ENCODE measurements around the gene NR2F1-AS1. TPM values are rescaled to one million over a fixed set of nuclear protein-coding genes. Genes with fewer than 3 reads are reported as not detected.

NR2F1-AS1 gene
- total and polyA plus RNA-seq, 9 donors = 1.7 to 4.4 (median 3.8) TPM

DNA sequence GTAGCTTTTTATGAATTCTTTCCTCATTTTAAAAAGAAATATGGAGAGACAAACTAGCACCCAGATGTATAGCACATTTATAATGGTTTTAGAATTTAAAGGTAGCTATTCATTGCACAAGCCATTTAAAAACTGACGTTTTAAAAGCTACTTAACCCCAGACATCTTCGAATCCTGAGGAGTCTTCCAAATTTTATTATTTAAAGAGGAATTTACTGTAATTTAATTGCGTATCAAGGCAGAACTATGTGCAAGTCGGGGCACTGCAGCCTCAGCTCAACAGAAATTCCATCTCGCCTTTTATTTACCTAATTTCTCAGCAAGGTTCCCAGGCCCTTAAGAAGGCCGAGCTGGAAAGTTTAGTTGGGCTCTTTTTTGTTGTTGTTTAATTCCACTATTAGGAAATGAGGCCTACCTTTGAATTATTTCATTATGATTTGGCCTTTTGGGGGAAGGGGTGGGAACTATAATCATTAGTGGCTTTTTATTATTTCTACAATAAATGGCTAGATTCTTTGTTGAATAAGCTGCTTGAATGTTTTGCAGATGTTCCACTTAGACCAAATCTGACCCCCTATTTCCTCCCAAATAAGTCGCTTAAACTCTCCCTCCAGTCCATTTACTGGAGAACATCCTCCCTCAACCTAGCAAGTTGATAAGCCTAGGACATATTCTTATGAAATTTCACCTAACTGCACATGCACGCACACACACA, 22.2 kb upstream of the NR2F1-AS1 start:
- H3K4me1 ChIP-seq (ENCODE audit: control insufficient read depth, insufficient read depth, low read length) = peaks cover 11% of the 10 kb centered on the region

DNA sequence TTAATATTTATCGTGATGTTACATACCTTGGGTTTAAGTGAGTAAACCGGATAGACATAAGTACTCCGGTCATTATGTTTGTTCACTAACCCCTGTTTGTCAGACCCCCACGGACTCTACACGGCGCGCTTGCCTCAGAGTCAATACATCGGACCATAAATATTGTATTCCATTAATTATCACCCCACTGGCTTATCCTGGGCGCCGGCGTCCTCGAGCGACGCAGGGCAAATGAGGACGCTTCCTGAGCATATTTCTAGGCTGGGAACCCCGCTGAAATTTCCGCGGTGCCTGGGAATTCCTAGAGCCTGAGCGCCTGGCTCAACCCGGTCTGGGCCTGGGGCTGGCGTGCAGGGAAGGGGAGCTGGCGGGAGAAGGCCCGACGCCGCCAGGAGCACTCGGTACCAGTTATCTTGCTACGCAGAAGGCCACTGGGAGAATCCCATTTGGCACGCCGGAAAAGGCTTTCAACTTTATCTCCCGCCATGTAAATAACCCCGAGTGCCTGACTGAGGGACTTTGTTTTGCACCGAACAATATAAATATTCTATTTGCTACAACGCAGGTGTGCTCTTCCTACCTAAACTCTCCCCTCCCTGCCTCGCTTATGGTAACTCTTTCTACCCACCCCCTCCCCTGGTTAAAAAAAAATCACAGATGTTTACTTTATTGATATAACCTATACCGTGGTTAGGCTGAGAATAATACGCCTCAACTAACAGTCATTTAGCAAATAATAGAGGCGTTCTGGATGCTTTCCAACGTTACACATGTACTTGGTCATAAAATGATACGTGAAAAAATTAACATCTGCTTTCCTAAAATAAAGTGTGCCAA, 21.4 kb upstream of the NR2F1-AS1 start:
- Histone ChIP-seq H3K27me3 (ENCODE audit: control insufficient read depth, insufficient read depth, low read length) (peaks cover 77% of the 10 kb centered on the region), H3K4me1 (ENCODE audit: control insufficient read depth, insufficient read depth, low read length) (peaks cover 11% of the 10 kb centered on the region), H3K4me3 (ENCODE audit: low read length) (no peak overlapping the region), H3K9me3 (replicated peaks; ENCODE audit: control insufficient read depth, low read depth, low read length) (no peaks in the 10 kb centered on the region), H3K36me3 (ENCODE audit: control insufficient read depth, insufficient read depth, low read length) (no peaks in the 10 kb centered on the region), H3K27ac (ENCODE audit: low read length) (no peak overlapping the region)
- WGBS (ENCODE audit: insufficient coverage) = 25% methylated on average over 30 of the region's 39 CpGs
- no peak for DNase-seq

More for the DNA sequence above, 22.2 kb upstream of the NR2F1-AS1 start:
- no peak for DNase-seq
- Histone ChIP-seq H3K27ac (ENCODE audit: low read length) (no peak overlapping the region), H3K4me3 (ENCODE audit: low read length) (no peak overlapping the region), H3K36me3 (ENCODE audit: control insufficient read depth, insufficient read depth, low read length) (no peaks in the 10 kb centered on the region), H3K9me3 (replicated peaks; ENCODE audit: control insufficient read depth, low read depth, low read length) (no peaks in the 10 kb centered on the region), H3K27me3 (ENCODE audit: control insufficient read depth, insufficient read depth, low read length) (peaks cover 77% of the 10 kb centered on the region)
- no CpG with 5 or more reads among the region's 8 CpGs for WGBS (ENCODE audit: insufficient coverage)

DNA sequence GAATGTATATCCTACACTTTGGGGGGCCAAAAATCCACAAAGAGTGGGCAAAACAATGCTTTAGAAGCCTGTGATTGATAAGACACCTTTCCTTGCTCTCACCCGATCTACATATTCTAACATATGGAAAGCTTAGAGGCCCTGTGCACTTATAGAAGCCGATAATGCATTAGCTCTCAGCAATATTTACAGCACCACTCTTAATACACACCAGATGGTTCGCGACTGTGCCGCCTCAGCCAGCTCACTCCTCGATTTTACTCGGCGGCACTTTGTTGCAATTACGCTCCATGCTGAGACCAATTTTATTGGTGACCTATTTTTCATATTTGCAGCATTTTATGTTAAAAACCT, 20.8 kb upstream of the NR2F1-AS1 start:
- WGBS (ENCODE audit: insufficient coverage) = 28% methylated on average over 8 of the region's 9 CpGs
- Histone ChIP-seq H3K27ac (ENCODE audit: low read length) (no peak overlapping the region), H3K36me3 (ENCODE audit: control insufficient read depth, insufficient read depth, low read length) (no peaks in the 10 kb centered on the region), H3K4me1 (ENCODE audit: control insufficient read depth, insufficient read depth, low read length) (peaks cover 12% of the 10 kb centered on the region), H3K27me3 (ENCODE audit: control insufficient read depth, insufficient read depth, low read length) (peaks cover 80% of the 10 kb centered on the region), H3K4me3 (ENCODE audit: low read length) (no peak overlapping the region), H3K9me3 (replicated peaks; ENCODE audit: control insufficient read depth, low read depth, low read length) (no peaks in the 10 kb centered on the region)
- DNase-seq = no peak

DNA sequence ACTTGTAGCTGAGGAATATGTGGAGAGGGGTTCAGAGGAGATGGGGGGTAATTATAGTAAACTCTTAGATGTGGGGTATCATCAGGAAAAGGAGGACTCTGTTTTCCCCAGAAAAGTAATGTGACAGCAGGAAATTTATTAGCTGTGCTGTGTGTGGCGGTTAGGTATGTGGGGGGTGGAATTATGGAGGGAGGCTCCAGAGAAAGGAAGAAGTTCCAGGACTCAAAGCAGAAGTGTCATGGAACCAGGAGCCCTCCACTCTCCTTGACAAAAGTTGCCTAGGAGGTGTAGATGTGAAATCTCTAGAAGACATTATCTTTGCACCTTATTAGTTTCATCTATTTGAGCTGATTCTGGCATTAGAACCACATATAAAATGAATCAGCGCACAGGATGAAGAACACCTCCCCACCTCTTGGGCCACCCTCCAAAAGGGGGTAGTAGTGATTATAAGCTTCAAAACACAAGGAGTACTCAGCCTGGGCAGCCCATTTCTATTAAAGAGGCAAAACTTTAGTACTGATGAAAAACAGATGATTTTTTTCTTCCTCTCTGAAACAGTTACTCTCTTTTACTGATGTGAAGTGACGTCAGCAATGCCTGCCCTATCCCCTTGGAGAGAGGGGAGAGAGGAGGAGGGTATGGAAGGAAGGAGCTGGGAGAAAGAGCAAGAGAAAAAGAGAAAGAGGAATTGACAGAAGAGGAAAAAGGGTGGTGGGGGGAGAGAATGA, 20.2 kb upstream of the NR2F1-AS1 start:
- Histone ChIP-seq H3K36me3 (ENCODE audit: control insufficient read depth, insufficient read depth, low read length) (no peaks in the 10 kb centered on the region), H3K9me3 (replicated peaks; ENCODE audit: control insufficient read depth, low read depth, low read length) (no peaks in the 10 kb centered on the region), H3K4me1 (ENCODE audit: control insufficient read depth, insufficient read depth, low read length) (peaks cover 16% of the 10 kb centered on the region), H3K27ac (ENCODE audit: low read length) (no peak overlapping the region), H3K27me3 (ENCODE audit: control insufficient read depth, insufficient read depth, low read length) (peaks cover 85% of the 10 kb centered on the region), H3K4me3 (ENCODE audit: low read length) (no peak overlapping the region)
- WGBS (ENCODE audit: insufficient coverage) = 57% methylated on average over 1 of the region's 3 CpGs
- no peak for DNase-seq

DNA sequence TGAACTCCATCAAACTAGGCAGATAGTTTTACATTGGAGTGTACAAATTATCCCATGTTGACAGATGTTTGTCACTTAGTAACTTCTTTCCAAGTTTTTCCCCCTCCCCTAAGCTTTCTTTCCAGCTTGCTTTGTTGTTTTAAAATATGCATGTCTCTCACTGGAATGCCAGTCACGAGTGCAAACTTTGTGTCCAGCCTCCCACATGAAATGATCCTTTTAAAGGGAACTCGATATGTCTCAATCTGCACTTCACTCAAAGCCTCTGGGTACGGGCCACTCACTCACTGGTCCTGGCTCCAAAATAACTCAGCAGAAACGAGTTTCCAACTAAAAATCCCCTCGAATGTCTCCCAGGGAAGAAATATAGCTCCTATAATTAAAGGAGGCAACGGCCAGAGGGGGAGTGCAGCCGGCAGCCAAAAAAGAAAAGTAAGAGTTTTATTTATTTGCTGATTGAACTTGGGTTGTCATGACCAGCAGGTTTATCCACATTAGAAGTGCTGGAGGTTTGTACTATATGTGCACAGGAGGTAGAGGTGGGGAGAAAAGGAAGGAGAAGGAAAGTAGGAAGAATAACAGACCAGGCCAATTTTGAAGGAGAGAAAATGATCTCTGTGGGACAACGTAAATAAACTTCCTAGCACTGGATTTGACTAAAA, 19.5 kb upstream of the NR2F1-AS1 start:
- Histone ChIP-seq H3K4me3 (ENCODE audit: low read length) (no peak overlapping the region), H3K4me1 (ENCODE audit: control insufficient read depth, insufficient read depth, low read length) (peaks cover 16% of the 10 kb centered on the region), H3K27ac (ENCODE audit: low read length) (no peak overlapping the region), H3K27me3 (ENCODE audit: control insufficient read depth, insufficient read depth, low read length) (peaks cover 85% of the 10 kb centered on the region), H3K36me3 (ENCODE audit: control insufficient read depth, insufficient read depth, low read length) (no peaks in the 10 kb centered on the region), H3K9me3 (replicated peaks; ENCODE audit: control insufficient read depth, low read depth, low read length) (no peaks in the 10 kb centered on the region)
- DNase-seq = no peak
- WGBS (ENCODE audit: insufficient coverage) = 28% methylated on average over 5 of the region's 8 CpGs

DNA sequence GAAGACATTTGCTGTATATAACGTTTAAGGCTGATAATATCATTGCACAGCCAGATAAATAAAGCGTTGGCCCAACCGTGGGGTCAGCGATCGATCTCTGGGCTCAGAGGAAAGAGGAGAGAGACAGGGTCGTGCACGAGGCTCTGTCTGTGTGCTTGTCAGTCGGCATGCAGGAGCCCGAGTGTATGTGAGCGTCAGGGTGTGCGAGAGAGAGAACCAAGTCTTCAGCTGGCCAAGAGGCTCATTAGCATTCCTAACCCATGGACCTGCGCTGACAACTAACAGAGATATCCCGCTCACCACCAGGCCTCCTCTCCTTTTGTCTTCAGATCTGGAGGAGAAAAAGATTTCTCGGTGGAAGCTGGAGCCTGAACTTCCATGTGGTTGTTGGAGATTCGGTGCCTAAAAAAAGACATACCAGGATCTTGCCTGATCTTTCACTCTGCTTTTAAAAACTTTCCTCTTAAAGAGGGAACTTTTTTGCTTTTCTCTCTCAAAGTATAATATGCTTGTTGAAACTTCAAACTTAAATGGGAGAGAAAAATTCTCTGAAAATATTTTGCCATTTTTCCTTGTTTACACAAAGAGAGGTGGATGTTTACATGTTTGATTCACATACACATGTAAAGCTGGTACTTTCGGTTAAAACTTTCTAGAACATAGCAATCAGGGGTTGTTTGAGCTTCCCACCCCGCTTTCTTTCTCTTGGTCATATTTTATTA, 18.5 kb upstream of the NR2F1-AS1 start:
- no peak overlapping the region for H3K4me3 ChIP-seq (ENCODE audit: low read length)
- H3K27ac ChIP-seq (ENCODE audit: low read length) = no peak overlapping the region
- peaks cover 89% of the 10 kb centered on the region for H3K27me3 ChIP-seq (ENCODE audit: control insufficient read depth, insufficient read depth, low read length)
- H3K4me1 ChIP-seq (ENCODE audit: control insufficient read depth, insufficient read depth, low read length) = peaks cover 16% of the 10 kb centered on the region
- H3K36me3 ChIP-seq (ENCODE audit: control insufficient read depth, insufficient read depth, low read length) = no peaks in the 10 kb centered on the region
- no peak for DNase-seq
- peaks cover 2% of the 10 kb centered on the region for H3K9me3 ChIP-seq (replicated peaks; ENCODE audit: control insufficient read depth, low read depth, low read length)
- WGBS (ENCODE audit: insufficient coverage) = 32% methylated on average over 5 of the region's 17 CpGs

DNA sequence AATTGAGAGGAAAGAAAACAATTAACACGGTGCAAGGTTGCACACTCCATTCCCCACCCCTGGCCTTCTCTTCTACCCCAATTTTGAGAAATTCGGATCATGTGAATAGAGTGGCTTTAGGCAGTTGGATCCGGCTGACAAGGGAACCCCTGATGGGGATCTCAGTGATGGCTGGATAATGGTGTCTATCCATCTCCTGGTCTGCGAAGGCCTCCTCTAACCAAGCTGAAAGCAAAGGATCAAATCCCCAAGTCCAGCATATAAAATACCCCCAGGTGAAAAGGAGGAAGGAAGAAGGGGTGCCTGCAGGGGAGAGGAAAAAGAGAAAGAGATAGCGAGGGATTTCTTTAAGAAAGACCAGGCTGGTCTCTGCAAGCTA, 18.0 kb upstream of the NR2F1-AS1 start:
- Histone ChIP-seq H3K4me1 (ENCODE audit: control insufficient read depth, insufficient read depth, low read length) (peaks cover 14% of the 10 kb centered on the region), H3K4me3 (ENCODE audit: low read length) (no peak overlapping the region), H3K27ac (ENCODE audit: low read length) (no peak overlapping the region), H3K36me3 (ENCODE audit: control insufficient read depth, insufficient read depth, low read length) (no peaks in the 10 kb centered on the region), H3K27me3 (ENCODE audit: control insufficient read depth, insufficient read depth, low read length) (peaks cover 84% of the 10 kb centered on the region), H3K9me3 (replicated peaks; ENCODE audit: control insufficient read depth, low read depth, low read length) (peaks cover 2% of the 10 kb centered on the region)
- 25% methylated on average over 1 of the region's 5 CpGs for WGBS (ENCODE audit: insufficient coverage)
- DNase-seq = no peak

DNA sequence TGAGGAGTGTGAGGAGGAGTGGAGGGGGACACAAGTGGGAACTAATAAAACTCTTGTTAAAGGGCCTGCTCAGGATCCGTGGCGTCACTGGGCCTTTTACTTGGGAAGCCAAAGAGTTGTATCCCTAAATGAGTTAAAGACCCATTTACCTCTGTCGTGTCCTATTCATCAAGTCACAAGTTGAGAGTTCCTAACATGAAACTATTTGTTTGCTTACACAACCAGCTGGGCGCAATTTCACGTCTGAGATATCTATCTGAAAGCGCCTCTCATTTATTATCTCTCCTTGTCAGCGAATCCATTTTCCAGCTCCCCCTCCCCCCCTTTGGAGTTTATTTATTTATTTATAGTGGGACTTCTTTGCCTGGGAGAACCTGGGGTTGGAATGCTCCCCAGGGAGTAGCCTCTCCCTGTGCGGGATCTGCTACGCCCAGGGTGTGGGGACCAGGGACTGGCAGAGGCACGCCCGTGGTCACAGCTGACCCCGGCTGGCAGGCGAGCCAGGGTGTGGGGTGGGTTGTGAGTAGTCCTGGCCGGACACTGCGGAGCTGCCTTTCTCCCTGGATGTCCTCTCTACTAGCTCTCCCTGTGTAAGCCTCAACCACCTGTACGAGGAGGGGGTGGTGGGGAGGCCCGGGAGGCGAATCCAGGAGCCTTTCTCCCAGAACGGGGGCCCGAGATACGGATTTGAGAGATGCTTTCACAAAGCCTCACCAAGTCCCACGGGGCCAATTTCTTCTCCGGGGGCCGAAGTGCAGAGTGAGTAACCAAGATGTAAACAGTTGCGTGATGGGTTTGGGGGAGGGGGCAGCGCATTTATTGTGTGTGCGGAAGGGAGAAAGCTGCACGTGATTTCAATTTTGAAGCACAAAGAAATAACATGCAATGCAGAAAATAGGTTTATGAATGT, 17.3 kb upstream of the NR2F1-AS1 start:
- peaks cover 84% of the 10 kb centered on the region for H3K27me3 ChIP-seq (ENCODE audit: control insufficient read depth, insufficient read depth, low read length)
- peaks cover 11% of the 10 kb centered on the region for H3K4me1 ChIP-seq (ENCODE audit: control insufficient read depth, insufficient read depth, low read length)
- no peaks in the 10 kb centered on the region for H3K36me3 ChIP-seq (ENCODE audit: control insufficient read depth, insufficient read depth, low read length)
- H3K4me3 ChIP-seq (ENCODE audit: low read length) = no peak overlapping the region
- H3K27ac ChIP-seq (ENCODE audit: low read length) = no peak overlapping the region
- peaks cover 6% of the 10 kb centered on the region for H3K9me3 ChIP-seq (replicated peaks; ENCODE audit: control insufficient read depth, low read depth, low read length)
- WGBS (ENCODE audit: insufficient coverage) = 18% methylated on average over 10 of the region's 28 CpGs
- DNase-seq = no peak

Data from muscle of leg (tissue), 11 donors.